Heart left ventricle (tissue), 16 donors: ENCODE measurements around the gene SLC52A3. TPM values are rescaled to one million over a fixed set of nuclear protein-coding genes. Genes with fewer than 3 reads are reported as not detected.
A peak's percentile ranks its signal among the peaks of the same experiment; 100 is the strongest.

ENCODE experiments used
- ATAC-seq, 4 donors: fragments of 200-7000 bp; cut with Tn5 transposase; one replicate each; pipeline ENCODE4 v1.9.1; 2020 to 2022; ENCODE audit warnings: moderate library complexity in 4 of 4, mild to moderate bottlenecking in 3 of 4, moderate number of reproducible peaks in 1 of 4
- DNase-seq, 5 donors: peaks; one replicate each; pipeline ENCODE4 v3.0.0-alpha.2; 2020
- H3K27ac ChIP-seq, 12 donors: fragments of 200-600 bp; sonication (generic) in 4 of 12; one replicate each; pipeline versions ENCODE4 v1.5.0 to v1.8.0; 2016 to 2022; ENCODE audit warnings: mild to moderate bottlenecking in 2 of 12
- H3K27me3 ChIP-seq, 9 donors: fragments of 200-600 bp; sonication (generic) in 2 of 9; one replicate each; pipeline versions ENCODE4 v1.5.1 to v1.8.0; 2016 to 2022; ENCODE audit warnings: mild to moderate bottlenecking in 3 of 9
- H3K36me3 ChIP-seq, 9 donors: fragments of 200-600 bp; sonication (generic) in 2 of 9; one replicate each; pipeline versions ENCODE4 v1.5.0 to v1.8.0; 2018 to 2022; ENCODE audit warnings: mild to moderate bottlenecking in 2 of 9
- H3K4me1 ChIP-seq, 12 donors: fragments of 200-600 bp; sonication (generic) in 4 of 12; one replicate each; pipeline versions ENCODE4 v1.5.0 to v1.8.0; 2016 to 2022; ENCODE audit warnings: mild to moderate bottlenecking in 3 of 12
- H3K4me3 ChIP-seq, 12 donors: fragments of 200-600 bp; sonication (generic) in 4 of 12; one replicate each; pipeline versions ENCODE4 v1.5.0 to v1.8.0; 2017 to 2022; ENCODE audit warnings: mild to moderate bottlenecking in 9 of 12, moderate library complexity in 4 of 12
- H3K9me3 ChIP-seq, 12 donors: fragments of 200-600 bp; sonication (generic) in 4 of 12; one replicate each; pipeline versions ENCODE4 v1.5.0 to v1.8.0; 2016 to 2022; ENCODE audit warnings: mild to moderate bottlenecking in 1 of 12
- CTCF ChIP-seq, 12 donors: fragments of 200-600 bp; sonication (generic) in 4 of 12; IDR thresholded peaks; one replicate each; pipeline versions ENCODE4 v1.5.0 to v1.8.0; 2018 to 2022; ENCODE audit warnings: antibody characterized with exemption in 12 of 12, mild to moderate bottlenecking in 5 of 12
- POLR2A ChIP-seq, 2 donors: fragments of 450-650 bp; IDR thresholded peaks; one replicate each; pipeline ENCODE4 v1.6.1; 2017; ENCODE audit warnings: antibody characterized with exemption in 2 of 2, mild to moderate bottlenecking in 2 of 2, moderate library complexity in 2 of 2
- WGBS, 4 donors: extraction: QIAGEN DNeasy Blood & Tissue Kit in 2 of 4; methylation state at CpG; one replicate each; pipeline versions ENCODE4 v1.1.5 to v1.1.7; 2013 to 2018; 5-methylcytosine and 5-hydroxymethylcytosine counted together
- intact Hi-C, 10 donors: fragments of 100-400 bp; cut with DNase I; formaldehyde crosslinking; loops; one replicate each; pipeline versions ENCODE4 v1.11.1 to v1.14.2; 2022
- polyA plus RNA-seq, 2 donors: library from polyadenylated mRNA; stranded (reverse); fragments of 200-250 nt; gene quantifications; one replicate each; pipeline ENCODE4 v1.2.3, GENCODE V29; 2013
- total RNA-seq, 9 donors: library from RNA; depleted of rRNA in 2 of 9; stranded (reverse); fragments of >200 nt in 2 of 9; fragmentation: NEBNext Ultra II Directional in 3 of 9; extraction: Animal tissue kit (Norgen Biotek cat#: 25700) in 3 of 9; gene quantifications; one replicate each; pipeline versions ENCODE4 v1.1.0 to v1.2.4, GENCODE V29; 2016 to 2023
- donor health status: ischemic (EF 13 %, LVEDD 7.1; RV severe dilation, severe dysfunction).
- donor health status: healthy with polysubstance abuse.
- donor health status: DM: no; HTN: yes; CAD: no.
- donor health status: DM: no; HTN: no; CAD: no.
- donor health status: ischemic (EF 25% LVEDD 6.9; RV normal size, moderate dysfunction).
- donor health status: ischemic (EF 25% LVEDD 5.7; RV mildly dilated, moderate dysfunction).
- donor health status: healthy.
- donor health status: DM: yes; HTN: yes; CAD: no.
- donor health status: ischemic (EF 35%, LVEDD 5.7; RV mildly dilated, moderate dysfunction).
- donor health status: nonischemic (EF 11% LVEDD 7.7; RV severe dilation, severe dysfunction).
- donor health status: DM: yes; HTN: yes; CAD: no.
- donor health status: PGD.
- donor health status: ischemic (EF 29% LVEDD 5.4; RV normal size, mild dysfunction).
- donor health status: nonischemic (EF 23%, LVEDD 6.1; RV moderate dilation, normal function).

SLC52A3 gene
- total and polyA plus RNA-seq, 11 donors = 1.4 to 18.6 (median 2.8) TPM

- no peak overlapping the region for H3K27ac ChIP-seq
- peaks cover 0 to 41% (median 3%) of the 10 kb centered on the region in 12 donors for H3K4me1 ChIP-seq
- DNase-seq = no peak
Measured at GRCh38 chr20:753897-754635, 14.2 kb downstream of the SLC52A3 start.

GRCh38 chr20:753136-753535 is 15.2 kb downstream of the SLC52A3 start:
- Histone ChIP-seq H3K36me3 (no peaks in the 10 kb centered on the region), H3K4me3 (no peak overlapping the region), H3K4me1 (peaks cover 0 to 41% (median 3%) of the 10 kb centered on the region in 12 donors), H3K27ac (peak overlapping the region in 1 of 12 donors; percentile 6), H3K27me3 (peaks cover 0 to 8% (median 0%) of the 10 kb centered on the region in 9 donors), H3K9me3 (no peaks in the 10 kb centered on the region)
- DNase-seq = no peak
- 34 to 66% (median 51%) methylated on average over 3 of the region's 3 CpGs for WGBS, 4 donors
- no peak for TF ChIP-seq CTCF (IDR thresholded peaks at IDR 0.05)
- no peak for TF ChIP-seq POLR2A (IDR thresholded peaks at IDR 0.05)
- intact Hi-C loops = no loop called here
- no peak for ATAC-seq

More at GRCh38 chr20:753897-754635, 14.2 kb downstream of the SLC52A3 start:
- WGBS, 4 donors = 75 to 87% (median 85%) methylated on average over 9 to 10 of the region's 10 CpGs
- Histone ChIP-seq H3K36me3 (no peaks in the 10 kb centered on the region), H3K27me3 (peaks cover 0 to 2% (median 0%) of the 10 kb centered on the region in 9 donors), H3K9me3 (no peaks in the 10 kb centered on the region), H3K4me3 (no peak overlapping the region)
- TF ChIP-seq CTCF (IDR thresholded peaks at IDR 0.05) = no peak
- no peak for TF ChIP-seq POLR2A (IDR thresholded peaks at IDR 0.05)
- intact Hi-C loops = no loop called here
- ATAC-seq = no peak

DNA sequence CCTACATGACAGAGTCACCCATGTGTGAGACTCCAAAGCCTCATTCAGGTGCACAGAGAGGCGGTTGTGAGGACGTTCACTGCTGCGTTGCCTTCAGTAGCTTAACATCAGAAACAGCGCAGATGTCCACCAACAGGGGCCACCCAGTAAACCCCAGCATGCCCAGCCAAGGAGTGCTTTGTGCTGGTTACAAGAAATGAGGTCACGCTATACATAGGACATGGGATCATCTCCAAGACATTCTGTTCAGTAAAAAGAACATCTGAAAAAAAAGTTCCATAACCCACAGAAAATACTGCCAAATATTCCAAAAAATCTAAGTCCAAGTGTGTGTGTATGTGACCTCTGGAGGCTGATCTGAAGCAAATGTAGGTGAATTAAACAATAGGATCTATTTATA is 16.0 kb downstream of the SLC52A3 start:
- H3K27ac ChIP-seq = peak overlapping the region in 2 of 12 donors; percentile 6 to 37
- H3K4me1 ChIP-seq = peaks cover 0 to 34% (median 3%) of the 10 kb centered on the region in 12 donors
- intact Hi-C loops = no loop called here
- no peak for TF ChIP-seq POLR2A (IDR thresholded peaks at IDR 0.05)
- H3K27me3 ChIP-seq = peaks cover 0 to 8% (median 0%) of the 10 kb centered on the region in 9 donors
- DNase-seq (no peak), ATAC-seq (peak; percentile 57 to 79 (median 66))
- H3K36me3 ChIP-seq = no peaks in the 10 kb centered on the region
- H3K9me3 ChIP-seq = no peaks in the 10 kb centered on the region
- WGBS, 4 donors = 55 to 74% (median 71%) methylated on average over 5 of the region's 5 CpGs
- no peak overlapping the region for H3K4me3 ChIP-seq

GRCh38 chr20:751761-752160 is 16.5 kb downstream of the SLC52A3 start:
- no peak for TF ChIP-seq POLR2A (IDR thresholded peaks at IDR 0.05)
- TF ChIP-seq CTCF (IDR thresholded peaks at IDR 0.05) = no peak
- 76 to 88% (median 80%) methylated on average over 5 of the region's 5 CpGs for WGBS, 4 donors
- H3K9me3 ChIP-seq = no peaks in the 10 kb centered on the region

More at GRCh38 chr20:751761-752160, 16.5 kb downstream of the SLC52A3 start:
- Histone ChIP-seq H3K4me3 (no peak overlapping the region), H3K27me3 (peaks cover 0 to 8% (median 0%) of the 10 kb centered on the region in 9 donors), H3K36me3 (no peaks in the 10 kb centered on the region), H3K4me1 (peaks cover 0 to 29% (median 2%) of the 10 kb centered on the region in 12 donors), H3K27ac (peak overlapping the region in 2 of 12 donors; percentile 6 to 37)
- DNase-seq (no peak), ATAC-seq (no peak)
- intact Hi-C loops = no loop called here
